Stimulated activated CD8-positive, alpha-beta memory T cell treated with anti-CD3 and anti-CD28 coated beads, Interleukin-2, amount 100 ng/mL, for 48 hours (primary cell): ENCODE results near the gene RCOR1.
A peak's percentile ranks its signal among the peaks of the same experiment; 100 is the strongest.

Experiments
- DNase-seq, 2 donors: peaks; one replicate each; pipeline ENCODE4 v3.0.0-alpha.2; 2020; ENCODE audit warnings: low read depth in 2 of 2

RCOR1 gene

DNA sequence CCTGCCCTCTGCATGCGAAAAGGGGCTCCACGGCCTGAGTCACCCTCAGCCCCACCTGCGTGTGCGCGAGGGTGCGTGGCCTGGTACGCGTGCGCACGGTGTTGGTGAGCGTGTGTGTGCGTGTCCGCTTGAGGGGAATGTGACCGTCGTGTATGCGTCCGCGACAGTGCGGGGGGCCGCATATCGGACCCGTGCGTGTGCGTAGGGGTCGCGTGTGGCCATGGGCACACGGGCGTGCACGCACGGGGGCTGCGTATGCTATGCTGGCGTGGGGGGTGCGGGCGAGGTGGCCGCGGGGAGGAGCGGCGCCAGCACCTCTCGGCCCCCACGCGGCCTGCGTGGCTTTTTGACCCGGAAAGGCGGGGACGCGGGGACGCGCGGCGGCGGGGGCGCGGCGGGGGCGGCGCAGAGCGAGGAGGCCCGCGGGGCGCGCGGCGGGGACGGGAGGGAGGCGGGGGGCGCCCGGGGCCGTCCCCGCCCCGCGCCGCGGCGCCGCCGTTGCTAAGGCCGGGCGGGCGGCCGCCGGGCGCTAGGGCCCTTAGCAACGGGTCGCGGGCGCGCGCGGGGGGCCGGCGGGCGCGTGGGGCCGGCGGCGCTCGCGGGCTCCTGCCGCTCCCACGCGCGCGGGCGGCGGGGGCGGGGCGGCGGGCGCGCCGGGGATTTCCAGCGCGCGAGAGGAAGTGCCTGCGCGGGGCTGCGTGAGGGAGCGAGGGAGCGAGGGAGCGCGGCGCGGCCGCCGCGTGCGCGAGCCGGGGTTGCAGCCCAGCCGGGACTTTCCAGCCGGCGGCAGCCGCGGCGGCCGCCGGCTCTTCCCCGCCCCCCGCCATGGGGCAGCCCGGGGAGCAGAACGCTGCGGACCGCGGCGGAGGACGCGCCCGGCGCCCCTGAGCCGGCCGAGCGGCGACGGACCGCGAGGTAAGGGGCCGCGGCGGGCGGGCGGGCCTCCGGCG is 184.6 kb downstream of the RCOR1 start, which contains the start of gene TRAF3:
TSS of gene TRAF3 (plus strand) at position 689 of the 950 bp plus-strand sequence. CDS start 92,753 bp downstream, outside the sequence.
- peak; percentile 75 to 76 for DNase-seq

DNA sequence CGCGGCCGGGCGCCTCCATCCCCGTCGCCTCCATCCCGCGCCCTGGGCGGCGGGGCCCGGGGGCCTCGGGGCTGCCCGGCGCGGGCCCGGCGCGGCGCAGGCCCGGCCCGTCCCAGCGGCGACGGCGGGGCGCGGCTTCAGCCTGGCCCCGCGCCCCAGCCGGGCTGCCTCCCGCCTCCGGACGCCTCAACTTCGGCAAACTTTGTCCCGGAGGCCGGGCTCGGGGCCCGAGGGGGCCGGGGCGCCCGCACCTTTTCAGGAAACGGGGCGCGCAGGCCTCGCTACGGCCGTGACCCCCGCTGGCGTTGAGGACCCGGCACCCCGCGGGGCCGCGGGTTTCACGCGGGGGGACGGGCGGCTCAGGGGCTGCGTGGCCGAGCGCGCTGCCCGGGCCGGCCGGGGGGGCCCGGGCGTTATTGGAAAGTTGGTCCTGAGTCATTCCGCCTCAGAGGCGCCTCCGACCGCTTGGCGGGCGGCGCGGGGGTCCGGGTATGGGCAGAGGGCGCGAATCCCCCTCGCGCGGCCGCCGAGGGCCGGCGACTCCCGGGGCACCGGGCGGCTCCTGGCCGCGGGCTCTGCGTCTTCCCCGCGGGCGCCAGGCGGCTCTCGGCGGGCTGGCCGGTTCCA is 185.4 kb downstream of the RCOR1 start:
- DNase-seq: no peak

DNA sequence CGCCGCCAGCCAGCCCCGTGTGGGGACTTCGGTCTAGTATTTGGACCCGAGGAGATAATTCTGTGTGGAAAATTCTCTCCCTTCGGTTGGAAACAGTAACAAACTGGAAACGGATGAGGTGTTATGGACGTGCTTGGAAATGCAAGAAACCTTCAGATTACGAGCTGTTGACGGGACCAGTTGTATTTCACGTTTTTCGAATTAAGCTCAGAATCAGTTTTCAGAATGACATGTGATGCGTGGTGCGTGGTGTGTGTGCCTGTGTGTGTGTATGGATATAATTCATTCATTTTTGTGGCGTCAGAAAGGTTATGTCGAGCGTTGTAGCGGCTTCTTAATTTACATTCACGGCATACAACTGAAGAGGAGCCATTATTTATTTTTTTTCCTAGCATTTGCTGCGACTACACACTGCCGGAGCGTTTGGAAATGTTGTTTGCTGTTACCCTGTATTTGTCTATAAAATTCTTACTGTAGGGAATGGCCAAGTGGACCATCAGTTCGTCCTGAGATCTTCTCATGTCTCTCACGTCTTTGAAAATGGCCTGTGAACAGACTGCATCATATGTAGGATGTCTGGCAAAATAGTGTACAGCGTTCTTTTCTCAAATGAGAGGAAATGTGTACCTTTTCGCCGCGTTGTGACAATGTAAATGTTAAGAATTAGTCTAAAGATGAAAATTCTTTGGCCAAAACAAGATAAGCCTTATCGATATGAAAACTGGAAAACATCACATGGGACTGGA is 186.1 kb downstream of the RCOR1 start:
- DNase-seq: no peak

DNA sequence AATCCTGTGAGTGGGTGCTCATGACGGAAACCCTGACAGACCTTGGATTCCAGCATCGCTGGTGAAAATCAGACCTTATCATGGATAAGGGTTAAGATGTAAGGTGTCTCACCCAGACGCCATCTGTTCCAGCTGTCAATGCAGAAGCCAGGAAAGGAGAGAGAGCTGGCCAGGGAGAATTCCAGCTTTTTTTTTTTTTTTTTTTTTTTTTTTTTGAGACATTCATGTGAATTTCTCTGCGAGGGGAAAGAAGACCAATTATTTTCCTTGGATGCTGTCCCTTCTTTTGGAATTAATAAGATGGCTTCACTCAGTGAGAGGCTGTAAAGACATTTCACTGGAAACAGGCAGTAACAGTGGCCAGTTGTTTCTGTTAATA is 186.6 kb downstream of the RCOR1 start:
- DNase-seq: no peak

DNA sequence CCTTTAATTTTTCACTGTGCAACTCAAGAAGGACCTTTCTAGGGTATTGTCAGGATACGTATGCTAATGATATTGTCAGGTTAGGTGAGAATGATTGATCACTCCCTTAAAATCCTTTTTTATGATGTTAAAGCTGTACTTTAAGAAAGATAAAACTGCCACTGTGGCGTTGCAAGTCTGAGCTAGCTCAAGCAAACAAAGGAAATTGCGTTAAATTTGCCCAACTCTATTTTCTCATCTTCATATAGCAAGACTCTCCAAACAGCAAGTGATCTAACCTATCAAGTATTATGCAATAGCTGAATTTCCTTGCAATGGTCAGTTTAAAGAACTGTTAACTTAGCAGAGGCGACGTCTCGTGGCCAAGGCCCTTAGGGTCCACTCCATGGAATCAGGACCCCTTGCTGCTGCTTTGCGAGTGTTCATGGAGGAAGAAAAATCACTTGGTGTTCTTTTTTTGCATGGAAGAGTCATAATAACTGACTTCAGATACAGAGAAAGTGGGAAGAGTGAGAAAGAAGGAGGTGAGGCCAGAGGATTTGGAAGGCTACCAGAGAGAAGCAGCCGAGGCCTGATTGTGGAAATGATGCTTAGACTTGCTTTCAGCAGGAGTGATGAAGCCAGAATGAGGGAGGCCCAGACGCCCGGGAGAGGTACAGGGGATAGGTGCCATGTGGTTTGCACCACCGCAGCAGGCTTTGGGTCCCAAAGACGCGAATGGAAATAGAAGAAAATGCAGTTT is 187.3 kb downstream of the RCOR1 start:
- DNase-seq: no peak
